ENCODE data around the gene PITPNC1.

PITPNC1 gene

GRCh38 chr17:67620088-67620487 is 243.0 kb downstream of the PITPNC1 start:
- Histone ChIP-seq H3K4me3 (ENCODE audit: low read length in 2 of 2) (no peak overlapping the region), H3K36me3 (replicated peaks in 1 of 2; ENCODE audit: control insufficient read depth in 2 of 2, insufficient read depth in 2 of 2, low read length in 2 of 2) (no peaks in the 10 kb centered on the region), H3K4me2 (ENCODE audit: insufficient read depth, low read length, poor library complexity, severe bottlenecking) (no peak overlapping the region), H3K4me1 (ENCODE audit: control insufficient read depth in 2 of 2, insufficient read depth in 1 of 2, low read depth in 1 of 2, low read length in 2 of 2) (peaks cover 0 to under 1% of the 10 kb centered on the region in 2 donors), H2BK12ac (ENCODE audit: low read length) (no peak overlapping the region), H3K14ac (ENCODE audit: low read length) (peak overlapping the region; percentile 47), H4K8ac (ENCODE audit: low read depth, low read length) (no peak overlapping the region), H3K23ac (ENCODE audit: low read depth, low read length, poor library complexity) (no peak overlapping the region), H2AFZ (ENCODE audit: low read length) (no peak overlapping the region), H3K79me1 (ENCODE audit: low read depth, low read length) (no peaks in the 10 kb centered on the region), H3K27me3 (ENCODE audit: control insufficient read depth in 3 of 3, insufficient read depth in 3 of 3, low read depth in 1 of 3, low read length in 3 of 3) (no peaks in the 10 kb centered on the region), H3K9ac (ENCODE audit: low read depth, low read length, poor library complexity) (no peak overlapping the region), H3K18ac (ENCODE audit: low read length) (no peak overlapping the region), H3K4ac (ENCODE audit: low read length) (no peak overlapping the region), H2AK5ac (ENCODE audit: low read depth, low read length) (peak overlapping the region; percentile 13), H3K27ac (replicated peaks; ENCODE audit: low read length) (no peak overlapping the region), H4K91ac (ENCODE audit: low read depth, low read length, poor library complexity) (no peak overlapping the region), H2BK15ac (ENCODE audit: low read length) (no peak overlapping the region), H2BK5ac (ENCODE audit: low read length) (no peak overlapping the region), H2BK120ac (ENCODE audit: low read depth, low read length) (no peak overlapping the region), H3K9me3 (replicated peaks in 1 of 2; ENCODE audit: control insufficient read depth in 2 of 2, insufficient read depth in 1 of 2, low read depth in 1 of 2, low read length in 2 of 2) (no peaks in the 10 kb centered on the region)
- no CpG with 5 or more reads among the region's 8 CpGs for WGBS, 2 donors (ENCODE audit: extremely low coverage in 2 of 2, insufficient read length in 2 of 2, insufficient replicate concordance in 1 of 2)
- no peak for DNase-seq (ENCODE audit: low spot score)

DNA sequence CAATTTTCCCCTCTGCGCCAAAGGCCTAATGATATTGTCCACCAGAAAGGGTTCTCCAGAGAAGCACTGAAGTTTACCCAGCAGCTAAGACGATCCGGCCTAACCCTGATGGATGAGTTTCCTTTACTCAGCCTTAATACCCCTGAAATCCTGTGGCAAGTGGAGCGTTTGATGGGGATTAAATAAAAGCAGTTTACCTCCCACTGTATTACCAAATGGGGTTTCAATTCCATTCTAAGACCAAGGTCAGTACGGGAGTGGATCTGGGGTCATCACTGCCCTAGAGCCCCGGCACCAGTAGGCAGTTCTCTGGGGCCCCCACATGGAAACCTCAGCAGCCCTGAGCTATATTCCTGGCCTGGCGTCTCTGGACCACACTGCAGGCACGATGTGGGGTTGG is 243.6 kb downstream of the PITPNC1 start:
- Histone ChIP-seq H3K4me1 (ENCODE audit: control insufficient read depth in 2 of 2, insufficient read depth in 1 of 2, low read depth in 1 of 2, low read length in 2 of 2) (peaks cover 0 to 1% of the 10 kb centered on the region in 2 donors), H4K91ac (ENCODE audit: low read depth, low read length, poor library complexity) (no peak overlapping the region), H2BK15ac (ENCODE audit: low read length) (no peak overlapping the region), H4K8ac (ENCODE audit: low read depth, low read length) (no peak overlapping the region), H3K36me3 (replicated peaks in 1 of 2; ENCODE audit: control insufficient read depth in 2 of 2, insufficient read depth in 2 of 2, low read length in 2 of 2) (no peaks in the 10 kb centered on the region), H3K18ac (ENCODE audit: low read length) (no peak overlapping the region), H3K4me3 (ENCODE audit: low read length in 2 of 2) (no peak overlapping the region), H2BK5ac (ENCODE audit: low read length) (no peak overlapping the region), H3K4me2 (ENCODE audit: insufficient read depth, low read length, poor library complexity, severe bottlenecking) (no peak overlapping the region), H3K79me1 (ENCODE audit: low read depth, low read length) (no peaks in the 10 kb centered on the region), H2BK120ac (ENCODE audit: low read depth, low read length) (no peak overlapping the region), H3K27ac (replicated peaks; ENCODE audit: low read length) (no peak overlapping the region), H3K9ac (ENCODE audit: low read depth, low read length, poor library complexity) (no peak overlapping the region), H2AFZ (ENCODE audit: low read length) (no peak overlapping the region), H3K9me3 (replicated peaks in 1 of 2; ENCODE audit: control insufficient read depth in 2 of 2, insufficient read depth in 1 of 2, low read depth in 1 of 2, low read length in 2 of 2) (no peaks in the 10 kb centered on the region), H2BK12ac (ENCODE audit: low read length) (no peak overlapping the region), H3K27me3 (ENCODE audit: control insufficient read depth in 3 of 3, insufficient read depth in 3 of 3, low read depth in 1 of 3, low read length in 3 of 3) (no peaks in the 10 kb centered on the region), H3K4ac (ENCODE audit: low read length) (no peak overlapping the region), H3K23ac (ENCODE audit: low read depth, low read length, poor library complexity) (peak overlapping the region; percentile 61), H2AK5ac (ENCODE audit: low read depth, low read length) (no peak overlapping the region), H3K14ac (ENCODE audit: low read length) (no peak overlapping the region)
- WGBS, 2 donors (ENCODE audit: extremely low coverage in 2 of 2, insufficient read length in 2 of 2, insufficient replicate concordance in 1 of 2) = no CpG with 5 or more reads among the region's 8 CpGs
- no peak for DNase-seq (ENCODE audit: low spot score)

DNA sequence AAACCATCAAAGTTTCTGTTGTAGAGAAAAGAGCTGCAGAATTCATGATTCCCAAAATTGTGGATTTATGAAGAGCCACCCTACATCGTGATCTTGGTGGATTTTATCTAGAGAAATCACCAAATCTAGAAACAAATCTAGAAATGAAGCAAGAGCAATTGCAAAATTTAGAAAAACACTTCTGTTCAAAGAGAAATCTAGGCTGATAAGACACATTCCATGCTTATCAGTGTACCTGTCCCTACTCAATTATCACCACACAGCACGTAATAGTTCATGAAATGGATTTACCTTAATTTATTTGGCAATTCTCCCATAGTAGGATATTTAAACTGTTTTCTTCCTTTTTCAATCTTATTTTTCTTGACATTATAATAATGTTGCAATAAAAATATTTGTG is 246.7 kb downstream of the PITPNC1 start:
- Histone ChIP-seq H2AFZ (ENCODE audit: low read length) (no peak overlapping the region), H2BK5ac (ENCODE audit: low read length) (no peak overlapping the region), H2BK12ac (ENCODE audit: low read length) (no peak overlapping the region), H2BK120ac (ENCODE audit: low read depth, low read length) (no peak overlapping the region), H3K9ac (ENCODE audit: low read depth, low read length, poor library complexity) (no peak overlapping the region), H2AK5ac (ENCODE audit: low read depth, low read length) (no peak overlapping the region), H3K14ac (ENCODE audit: low read length) (no peak overlapping the region), H3K9me3 (replicated peaks in 1 of 2; ENCODE audit: control insufficient read depth in 2 of 2, insufficient read depth in 1 of 2, low read depth in 1 of 2, low read length in 2 of 2) (peaks cover 0 to 4% of the 10 kb centered on the region in 2 donors), H3K79me1 (ENCODE audit: low read depth, low read length) (no peaks in the 10 kb centered on the region), H3K18ac (ENCODE audit: low read length) (no peak overlapping the region), H3K4me3 (ENCODE audit: low read length in 2 of 2) (no peak overlapping the region), H4K8ac (ENCODE audit: low read depth, low read length) (no peak overlapping the region), H3K4me2 (ENCODE audit: insufficient read depth, low read length, poor library complexity, severe bottlenecking) (no peak overlapping the region), H4K91ac (ENCODE audit: low read depth, low read length, poor library complexity) (no peak overlapping the region), H3K4ac (ENCODE audit: low read length) (no peak overlapping the region), H3K27ac (replicated peaks; ENCODE audit: low read length) (no peak overlapping the region), H3K36me3 (replicated peaks in 1 of 2; ENCODE audit: control insufficient read depth in 2 of 2, insufficient read depth in 2 of 2, low read length in 2 of 2) (no peaks in the 10 kb centered on the region), H3K27me3 (ENCODE audit: control insufficient read depth in 3 of 3, insufficient read depth in 3 of 3, low read depth in 1 of 3, low read length in 3 of 3) (no peaks in the 10 kb centered on the region), H3K4me1 (ENCODE audit: control insufficient read depth in 2 of 2, insufficient read depth in 1 of 2, low read depth in 1 of 2, low read length in 2 of 2) (peaks cover 0 to 1% of the 10 kb centered on the region in 2 donors), H3K23ac (ENCODE audit: low read depth, low read length, poor library complexity) (no peak overlapping the region), H2BK15ac (ENCODE audit: low read length) (no peak overlapping the region)
- no CpG with 5 or more reads among the region's 2 CpGs for WGBS, 2 donors (ENCODE audit: extremely low coverage in 2 of 2, insufficient read length in 2 of 2, insufficient replicate concordance in 1 of 2)
- no peak for DNase-seq (ENCODE audit: low spot score)

DNA sequence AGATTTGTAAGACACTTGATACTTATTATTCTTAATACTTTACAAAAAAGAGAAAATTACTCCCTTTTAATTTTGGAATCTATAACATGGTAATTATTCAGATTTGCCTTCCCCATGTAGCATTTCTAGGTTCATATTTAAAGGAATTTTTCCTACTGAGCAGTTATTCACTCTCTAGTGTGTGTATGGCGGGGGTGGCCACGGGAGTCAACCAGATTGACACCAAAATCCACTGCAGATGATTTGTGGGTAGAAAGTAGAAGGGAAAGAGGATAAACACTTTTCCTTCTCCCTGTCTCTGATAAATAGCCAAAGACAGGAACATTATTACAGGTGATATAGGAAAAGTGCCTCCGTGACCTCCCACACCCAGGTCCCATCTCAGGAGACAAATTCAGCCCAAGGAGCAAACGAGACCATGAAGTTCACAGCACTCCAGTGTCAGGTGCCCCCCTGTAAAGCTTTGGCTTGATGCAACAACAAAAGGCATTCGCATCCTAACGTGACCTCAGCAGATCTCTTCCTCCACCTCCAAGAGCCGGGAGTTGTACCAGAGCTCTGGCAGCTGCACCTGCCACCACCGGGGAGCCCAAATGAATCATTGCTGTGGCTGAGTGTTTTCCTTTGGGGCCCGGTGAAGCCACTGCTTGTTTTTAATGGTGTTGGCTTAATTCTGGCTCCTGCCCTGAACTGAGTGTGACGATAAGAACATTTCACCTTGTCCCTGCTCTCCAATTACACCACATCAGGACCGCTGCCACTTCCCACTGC is 248.0 kb downstream of the PITPNC1 start:
- Histone ChIP-seq H3K14ac (ENCODE audit: low read length) (no peak overlapping the region), H4K91ac (ENCODE audit: low read depth, low read length, poor library complexity) (no peak overlapping the region), H3K27ac (replicated peaks; ENCODE audit: low read length) (no peak overlapping the region), H2BK120ac (ENCODE audit: low read depth, low read length) (no peak overlapping the region), H3K4me2 (ENCODE audit: insufficient read depth, low read length, poor library complexity, severe bottlenecking) (no peak overlapping the region), H2BK5ac (ENCODE audit: low read length) (no peak overlapping the region), H3K27me3 (ENCODE audit: control insufficient read depth in 3 of 3, insufficient read depth in 3 of 3, low read depth in 1 of 3, low read length in 3 of 3) (no peaks in the 10 kb centered on the region), H3K18ac (ENCODE audit: low read length) (no peak overlapping the region), H3K36me3 (replicated peaks in 1 of 2; ENCODE audit: control insufficient read depth in 2 of 2, insufficient read depth in 2 of 2, low read length in 2 of 2) (no peaks in the 10 kb centered on the region), H2AK5ac (ENCODE audit: low read depth, low read length) (no peak overlapping the region), H3K4ac (ENCODE audit: low read length) (no peak overlapping the region), H3K4me1 (ENCODE audit: control insufficient read depth in 2 of 2, insufficient read depth in 1 of 2, low read depth in 1 of 2, low read length in 2 of 2) (peaks cover 0 to 1% of the 10 kb centered on the region in 2 donors), H3K4me3 (ENCODE audit: low read length in 2 of 2) (no peak overlapping the region), H3K23ac (ENCODE audit: low read depth, low read length, poor library complexity) (no peak overlapping the region), H2BK12ac (ENCODE audit: low read length) (no peak overlapping the region), H4K8ac (ENCODE audit: low read depth, low read length) (no peak overlapping the region), H3K79me1 (ENCODE audit: low read depth, low read length) (no peaks in the 10 kb centered on the region), H3K9ac (ENCODE audit: low read depth, low read length, poor library complexity) (no peak overlapping the region), H3K9me3 (replicated peaks in 1 of 2; ENCODE audit: control insufficient read depth in 2 of 2, insufficient read depth in 1 of 2, low read depth in 1 of 2, low read length in 2 of 2) (peaks cover 0 to 4% of the 10 kb centered on the region in 2 donors), H2BK15ac (ENCODE audit: low read length) (no peak overlapping the region), H2AFZ (ENCODE audit: low read length) (no peak overlapping the region)
- DNase-seq (ENCODE audit: low spot score) = no peak
- WGBS, 2 donors (ENCODE audit: extremely low coverage in 2 of 2, insufficient read length in 2 of 2, insufficient replicate concordance in 1 of 2) = no CpG with 5 or more reads among the region's 11 CpGs

All from neuronal stem cell (in vitro differentiated cells).